ENCODE measurements around the gene HCN4. TPM values are rescaled to one million over a fixed set of nuclear protein-coding genes. Genes with fewer than 3 reads are reported as not detected.

HCN4 gene
- total RNA-seq, 2 donors from 2014 or later: 0.78 to 2.0 TPM

GRCh38 chr15:73326157-73326556, 42.6 kb downstream of the HCN4 start:
- DNase-seq (no peak), ATAC-seq (no peak)
- Histone ChIP-seq H3K4me3 (no peak overlapping the region), H3K36me3 (replicated peaks in 1 of 2; ENCODE audit: insufficient read depth in 1 of 2, low read depth in 2 of 2) (no peaks in the 10 kb centered on the region), H3K27me3 (no peaks in the 10 kb centered on the region), H3K4me1 (no peaks in the 10 kb centered on the region), H3K9me3 (no peaks in the 10 kb centered on the region), H3K27ac (no peak overlapping the region)
- TF ChIP-seq CTCF (IDR thresholded peaks at IDR 0.05) (no peak), POLR2A (IDR thresholded peaks at IDR 0.05) (no peak)
- 27 to 32% methylated on average over 4 of the region's 4 CpGs for WGBS, 2 donors
- intact Hi-C loops (cut with DNase I): no loop called here

DNA sequence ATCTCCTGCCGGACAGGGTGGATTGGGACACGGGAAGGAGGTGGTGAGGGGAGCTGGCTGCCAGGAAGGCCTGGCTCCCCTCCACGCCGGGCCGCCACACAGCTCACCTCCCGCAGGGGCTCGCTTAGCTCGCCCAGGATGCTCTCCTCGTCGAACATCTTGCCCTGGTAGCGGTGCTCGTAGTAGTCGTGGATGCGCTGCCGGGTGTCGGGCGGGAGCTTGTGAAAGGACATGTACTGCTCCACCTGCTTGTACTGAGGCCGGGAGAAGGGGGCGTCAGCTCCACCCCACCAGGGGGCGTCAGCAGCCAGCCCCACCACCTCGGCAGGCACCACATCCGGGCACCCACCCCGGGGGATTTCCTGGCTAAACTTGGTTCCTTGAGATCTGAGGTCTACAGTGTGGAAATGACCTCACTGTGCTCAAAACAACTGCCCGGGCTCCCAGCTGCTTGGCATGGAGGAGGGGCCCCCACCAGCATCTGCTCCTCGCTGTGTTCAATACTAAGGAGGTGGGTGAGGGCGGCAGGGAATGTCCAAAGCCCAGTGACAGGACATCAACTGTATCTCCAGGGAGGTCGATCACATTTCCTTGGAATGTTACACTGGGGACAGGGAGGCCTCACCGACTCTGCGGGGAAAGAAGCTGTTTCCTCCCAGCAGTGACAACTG, 43.4 kb downstream of the HCN4 start:
- intact Hi-C loops (cut with DNase I): no loop called here
- no peaks in the 10 kb centered on the region for H3K27me3 ChIP-seq
- DNase-seq (no peak), ATAC-seq (no peak)
- no peaks in the 10 kb centered on the region for H3K9me3 ChIP-seq
- no peak overlapping the region for H3K4me3 ChIP-seq
- no peaks in the 10 kb centered on the region for H3K4me1 ChIP-seq
- 39 to 64% methylated on average over 12 to 29 of the region's 29 CpGs for WGBS, 2 donors
- H3K36me3 ChIP-seq (replicated peaks in 1 of 2; ENCODE audit: insufficient read depth in 1 of 2, low read depth in 2 of 2): no peaks in the 10 kb centered on the region
- H3K27ac ChIP-seq: no peak overlapping the region
- no peak for TF ChIP-seq POLR2A (IDR thresholded peaks at IDR 0.05)
- TF ChIP-seq CTCF (IDR thresholded peaks at IDR 0.05): no peak

GRCh38 chr15:73324496-73325170, 44.1 kb downstream of the HCN4 start:
- intact Hi-C loops (cut with DNase I): no loop called here
- ATAC-seq (no peak), DNase-seq (no peak)
- WGBS, 2 donors: 79 to 90% methylated on average over 8 to 15 of the region's 16 CpGs
- Histone ChIP-seq H3K27ac (no peak overlapping the region), H3K4me1 (no peaks in the 10 kb centered on the region), H3K4me3 (no peak overlapping the region), H3K27me3 (no peaks in the 10 kb centered on the region), H3K36me3 (replicated peaks in 1 of 2; ENCODE audit: insufficient read depth in 1 of 2, low read depth in 2 of 2) (no peaks in the 10 kb centered on the region), H3K9me3 (no peaks in the 10 kb centered on the region)
- TF ChIP-seq POLR2A (IDR thresholded peaks at IDR 0.05) (no peak), CTCF (IDR thresholded peaks at IDR 0.05) (no peak)

GRCh38 chr15:73323956-73324355, 44.8 kb downstream of the HCN4 start:
- no peak overlapping the region for H3K4me3 ChIP-seq
- no peak overlapping the region for H3K27ac ChIP-seq
- no peaks in the 10 kb centered on the region for H3K36me3 ChIP-seq (replicated peaks in 1 of 2; ENCODE audit: insufficient read depth in 1 of 2, low read depth in 2 of 2)
- no peak for DNase-seq
- no peaks in the 10 kb centered on the region for H3K9me3 ChIP-seq
- no peak for TF ChIP-seq POLR2A (IDR thresholded peaks at IDR 0.05)
- TF ChIP-seq CTCF (IDR thresholded peaks at IDR 0.05): no peak
- intact Hi-C loops (cut with DNase I): no loop called here
- 86 to 92% methylated on average over 1 to 16 of the region's 16 CpGs for WGBS, 2 donors
- no peaks in the 10 kb centered on the region for H3K27me3 ChIP-seq
- no peak for ATAC-seq
- H3K4me1 ChIP-seq: no peaks in the 10 kb centered on the region
